DND-41 (cell line): ENCODE results near the gene PXMP4.

ENCODE experiments used
- ATAC-seq: fragments of 200-7000 bp; cut with Tn5 transposase; 3 replicates; pipeline ENCODE4 v1.9.1; 2021; ENCODE audit warnings: low read depth; ENCODE audit not compliant: insufficient read depth
- DNase-seq: peaks from one replicate; pipeline ENCODE4 v3.0.0-alpha.2; 2020
- H2AFZ ChIP-seq: 2 replicates; pipeline ENCODE4 v1.6.0; 2012; ENCODE audit warnings: low read depth, low read length
- H3K27ac ChIP-seq: 2 replicates; pipeline ENCODE4 v1.5.1; 2012; ENCODE audit warnings: low read length, inconsistent platforms
- H3K27me3 ChIP-seq: fragments of 200-600 bp; sonication (generic); 2 replicates; pipeline ENCODE4 v1.6.0; 2012; ENCODE audit warnings: low read length, mild to moderate bottlenecking, inconsistent platforms; ENCODE audit not compliant: insufficient read depth, poor library complexity
- H3K36me3 ChIP-seq: 2 replicates; pipeline ENCODE4 v1.5.1; 2012; ENCODE audit warnings: low read length, inconsistent platforms; ENCODE audit not compliant: insufficient read depth
- H3K4me1 ChIP-seq: 2 replicates; pipeline ENCODE4 v1.5.1; 2012; ENCODE audit warnings: mild to moderate bottlenecking, low read length; ENCODE audit not compliant: insufficient read depth
- H3K4me2 ChIP-seq: 2 replicates; pipeline ENCODE4 v1.6.0; 2012; ENCODE audit warnings: mild to moderate bottlenecking, moderate library complexity, low read length, inconsistent platforms; ENCODE audit not compliant: insufficient read depth
- H3K4me3 ChIP-seq, 2 experiments: fragments of 200-600 bp in 1 of 2; shearing (Covaris generic) in 1 of 2; 2 replicates each; pipeline ENCODE4 v1.5.1; 2012 to 2016; ENCODE audit warnings: inconsistent platforms in 2 of 2, low read length in 2 of 2, mild to moderate bottlenecking in 2 of 2, low read depth in 1 of 2, moderate library complexity in 1 of 2
- H3K79me2 ChIP-seq: 2 replicates; pipeline ENCODE4 v1.6.0; 2012; ENCODE audit warnings: low read length, inconsistent platforms; ENCODE audit not compliant: insufficient read depth
- H3K9ac ChIP-seq: 2 replicates; pipeline ENCODE4 v1.6.0; 2012; ENCODE audit warnings: low read depth, mild to moderate bottlenecking, inconsistent platforms, low read length, moderate library complexity
- H3K9me3 ChIP-seq: 2 replicates; pipeline ENCODE4 v1.5.1; 2012; ENCODE audit warnings: low read length, moderate library complexity, mild to moderate bottlenecking, inconsistent platforms; ENCODE audit not compliant: insufficient read depth, severe bottlenecking
- H4K20me1 ChIP-seq: 2 replicates; pipeline ENCODE4 v1.6.0; 2012; ENCODE audit warnings: low read length; ENCODE audit not compliant: insufficient read depth
- CTCF ChIP-seq: IDR thresholded peaks from 2 replicates; pipeline ENCODE4 v1.5.1; 2012; ENCODE audit warnings: borderline replicate concordance, low read length, moderate library complexity, mild to moderate bottlenecking; ENCODE audit not compliant: poor library complexity, severe bottlenecking; ENCODE audit errors: extremely low read depth
- EZH2 ChIP-seq: IDR thresholded peaks from 3 replicates; pipeline ENCODE4 v1.6.1; 2012; ENCODE audit warnings: borderline replicate concordance, low read depth, mild to moderate bottlenecking, moderate library complexity, low read length, inconsistent platforms; ENCODE audit not compliant: severe bottlenecking

PXMP4 gene

GRCh38 chr20:33666293-33667244, 53.5 kb downstream of the PXMP4 start, which contains the start of gene ACTL10:
Gene ACTL10 (plus strand): TSS chr20:33666943. CDS start chr20:33667498, 555 bp downstream.
- no peak for TF ChIP-seq EZH2
- TF ChIP-seq CTCF = no peak
- H3K4me3 ChIP-seq = no peak within 1 kb of the TSS
- H3K4me2 ChIP-seq = no peak within 1 kb of the TSS
- no peak within 1 kb of the TSS for H2AFZ ChIP-seq
- H3K9ac ChIP-seq = no peak within 1 kb of the TSS
- H3K9me3 ChIP-seq = no peaks in the 10 kb centered on the region
- DNase-seq = no peak
- no peaks in the 10 kb centered on the region for H4K20me1 ChIP-seq
- H3K27me3 ChIP-seq = no peaks in the 10 kb centered on the region
- peaks cover 21% of the 10 kb centered on the region for H3K4me1 ChIP-seq
- H3K27ac ChIP-seq = no peak within 1 kb of the TSS
- ATAC-seq = no peak
- H3K36me3 ChIP-seq = peaks cover 13% of the 10 kb centered on the region; the same call in 1 of the 2 replicates
- H3K79me2 ChIP-seq = no peaks in the 10 kb centered on the region

DNA sequence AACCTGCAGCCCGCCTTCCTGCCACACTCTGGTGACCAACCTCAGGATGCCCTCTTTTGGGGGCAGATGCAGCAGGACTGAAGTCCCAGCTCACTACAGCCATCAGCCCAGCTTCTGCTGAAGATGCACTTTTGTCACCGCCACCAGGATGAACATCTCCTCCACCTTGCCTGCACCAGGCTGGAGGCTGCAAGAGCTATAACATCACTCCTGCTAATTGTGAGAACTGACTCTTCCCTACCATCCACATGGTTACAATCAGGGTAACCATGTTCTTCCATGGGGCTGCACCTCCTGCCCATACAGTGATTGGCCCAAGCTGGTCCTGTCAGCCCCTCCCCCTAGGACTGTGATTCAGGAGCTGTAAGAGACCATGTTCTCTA, 55.4 kb downstream of the PXMP4 start:
- Histone ChIP-seq H3K4me2 (0 out of 2 replicates have a peak overlapping the region, but pooled peaks have one; percentile 84), H4K20me1 (no peaks in the 10 kb centered on the region), H3K9me3 (no peaks in the 10 kb centered on the region), H3K79me2 (no peaks in the 10 kb centered on the region), H3K4me1 (peaks cover 21% of the 10 kb centered on the region), H3K27ac (no peak overlapping the region), H3K4me3 (no peak overlapping the region), H3K9ac (no peak overlapping the region), H3K36me3 (peaks cover 9% of the 10 kb centered on the region; the same call in 1 of the 2 replicates), H3K27me3 (no peaks in the 10 kb centered on the region), H2AFZ (no peak overlapping the region)
- ATAC-seq = no peak
- TF ChIP-seq EZH2 (no peak), CTCF (no peak)
- no peak for DNase-seq

- peak; percentile 12; the same call in 2 of the 3 replicates for ATAC-seq
- H3K4me1 ChIP-seq = peaks cover 21% of the 10 kb centered on the region
- H3K27ac ChIP-seq = peak overlapping the region; percentile 88
- H3K4me3 ChIP-seq = peak overlapping the region; percentile 59 to 84; a peak in 3 of 4 replicates
- H3K36me3 ChIP-seq = peaks cover 9% of the 10 kb centered on the region; the same call in 1 of the 2 replicates
- H2AFZ ChIP-seq = peak overlapping the region; percentile 94
- H3K79me2 ChIP-seq = no peaks in the 10 kb centered on the region
- no peak for TF ChIP-seq CTCF
- no peak for TF ChIP-seq EZH2
- H3K9me3 ChIP-seq = no peaks in the 10 kb centered on the region
- no peak for DNase-seq
- H3K27me3 ChIP-seq = no peaks in the 10 kb centered on the region
- H4K20me1 ChIP-seq = no peaks in the 10 kb centered on the region
- peak overlapping the region; percentile 84 for H3K4me2 ChIP-seq
- H3K9ac ChIP-seq = peak overlapping the region; percentile 92
Observed at GRCh38 chr20:33664085-33664761, 55.9 kb downstream of the PXMP4 start.
